Tibial nerve (tissue), 4 donors: ENCODE measurements around the gene ZER1.

Experiments
- EP300 ChIP-seq, 2 donors: sonication (generic); formaldehyde crosslinking; IDR thresholded peaks; one replicate each; pipeline ENCODE4 v1.6.1; 2017; ENCODE audit warnings: antibody characterized with exemption in 2 of 2, mild to moderate bottlenecking in 1 of 2
- POLR2A ChIP-seq, 2 donors: fragments of 450-650 bp; IDR thresholded peaks; one replicate each; pipeline ENCODE4 v1.6.1; 2017; ENCODE audit warnings: antibody characterized with exemption in 2 of 2, mild to moderate bottlenecking in 2 of 2, moderate library complexity in 2 of 2
- TF ChIP-seq, protein P1 (sequence below), 5 experiments: fragments of 200-600 bp in 3 of 5; fragments of 450-650 bp in 2 of 5; sonication (generic) in 3 of 5; IDR thresholded peaks; one replicate each; pipeline ENCODE4 v1.5.1; 2016 to 2019; ENCODE audit warnings: antibody characterized with exemption in 5 of 5, mild to moderate bottlenecking in 3 of 5, moderate library complexity in 2 of 5

DNA sequence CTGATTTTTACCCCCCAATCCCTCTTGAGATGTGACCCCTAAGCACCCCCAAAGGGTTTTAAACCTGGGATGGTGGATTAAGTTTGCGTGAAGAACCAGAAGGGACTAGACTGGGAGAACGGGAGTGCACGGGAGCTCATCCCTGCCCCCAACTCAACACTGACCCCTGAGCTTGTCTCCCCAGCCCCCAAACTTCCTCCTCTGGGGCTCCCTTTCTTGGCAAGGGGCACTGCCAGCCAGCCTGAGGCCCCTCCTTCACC lies 87.7 kb downstream of the ZER1 start:
- TF ChIP-seq, protein P1, sequence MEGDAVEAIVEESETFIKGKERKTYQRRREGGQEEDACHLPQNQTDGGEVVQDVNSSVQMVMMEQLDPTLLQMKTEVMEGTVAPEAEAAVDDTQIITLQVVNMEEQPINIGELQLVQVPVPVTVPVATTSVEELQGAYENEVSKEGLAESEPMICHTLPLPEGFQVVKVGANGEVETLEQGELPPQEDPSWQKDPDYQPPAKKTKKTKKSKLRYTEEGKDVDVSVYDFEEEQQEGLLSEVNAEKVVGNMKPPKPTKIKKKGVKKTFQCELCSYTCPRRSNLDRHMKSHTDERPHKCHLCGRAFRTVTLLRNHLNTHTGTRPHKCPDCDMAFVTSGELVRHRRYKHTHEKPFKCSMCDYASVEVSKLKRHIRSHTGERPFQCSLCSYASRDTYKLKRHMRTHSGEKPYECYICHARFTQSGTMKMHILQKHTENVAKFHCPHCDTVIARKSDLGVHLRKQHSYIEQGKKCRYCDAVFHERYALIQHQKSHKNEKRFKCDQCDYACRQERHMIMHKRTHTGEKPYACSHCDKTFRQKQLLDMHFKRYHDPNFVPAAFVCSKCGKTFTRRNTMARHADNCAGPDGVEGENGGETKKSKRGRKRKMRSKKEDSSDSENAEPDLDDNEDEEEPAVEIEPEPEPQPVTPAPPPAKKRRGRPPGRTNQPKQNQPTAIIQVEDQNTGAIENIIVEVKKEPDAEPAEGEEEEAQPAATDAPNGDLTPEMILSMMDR (IDR thresholded peaks at IDR 0.05): no peak
- TF ChIP-seq EP300 (IDR thresholded peaks at IDR 0.05): no peak
- no peak for TF ChIP-seq POLR2A (IDR thresholded peaks at IDR 0.05)
